NB4 (cell line): ENCODE results near the gene MIF4GD.
"Not testable (repeated sequence)": the region's sequence is repeated elsewhere in the genome, so short reads cannot be mapped to it uniquely, and the experiment has no call there.

Experiments used
- DNase-seq: peaks from one replicate; pipeline ENCODE4 v3.0.0; 2010; ENCODE audit warnings: low read depth
- H3K4me3 ChIP-seq: one replicate; pipeline ENCODE4 v1.5.1; 2011; ENCODE audit warnings: mild to moderate bottlenecking, low read depth, low read length, moderate library complexity
- MYC ChIP-seq: IDR thresholded peaks from 2 replicates; pipeline ENCODE4 v1.6.1; 2011; ENCODE audit warnings: low read depth, low read length
- POLR2A ChIP-seq: IDR thresholded peaks from 2 replicates; pipeline ENCODE4 v1.6.1; 2011; ENCODE audit warnings: mild to moderate bottlenecking; ENCODE audit not compliant: insufficient read length; ENCODE audit errors: extremely low read depth
- TF ChIP-seq, protein P1 (sequence below): IDR thresholded peaks from 2 replicates; pipeline ENCODE4 v1.6.1; 2011; ENCODE audit warnings: low read depth, low read length
- TF ChIP-seq, protein P2 (sequence below): IDR thresholded peaks from one replicate; pipeline ENCODE4 v1.5.1; 2012; ENCODE audit warnings: low read depth, low read length

The MIF4GD gene

DNA sequence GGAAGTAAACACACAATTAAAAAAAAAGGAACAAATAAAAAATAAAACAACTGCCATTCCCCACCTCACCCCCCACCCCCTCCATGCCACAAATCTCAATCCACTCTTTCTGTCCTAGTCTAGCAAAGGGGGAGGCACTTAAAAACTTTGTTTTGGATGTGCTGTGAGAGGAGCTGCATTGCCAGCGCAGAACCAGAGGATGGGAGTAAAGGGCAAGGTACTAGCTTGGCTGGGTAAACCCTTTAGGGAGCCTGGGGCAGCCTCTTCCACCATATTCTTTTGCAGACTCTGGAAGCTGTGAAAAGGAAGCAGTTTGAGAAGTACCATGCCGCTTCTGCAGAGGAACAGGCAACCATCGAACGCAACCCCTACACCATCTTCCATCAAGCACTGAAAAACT lies 8.0 kb downstream of the MIF4GD start:
- peak; percentile 43 for DNase-seq
- TF ChIP-seq POLR2A (no peak), MYC (no peak)
- TF ChIP-seq, protein P1, sequence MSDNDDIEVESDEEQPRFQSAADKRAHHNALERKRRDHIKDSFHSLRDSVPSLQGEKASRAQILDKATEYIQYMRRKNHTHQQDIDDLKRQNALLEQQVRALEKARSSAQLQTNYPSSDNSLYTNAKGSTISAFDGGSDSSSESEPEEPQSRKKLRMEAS: no peak
- TF ChIP-seq, protein P2, sequence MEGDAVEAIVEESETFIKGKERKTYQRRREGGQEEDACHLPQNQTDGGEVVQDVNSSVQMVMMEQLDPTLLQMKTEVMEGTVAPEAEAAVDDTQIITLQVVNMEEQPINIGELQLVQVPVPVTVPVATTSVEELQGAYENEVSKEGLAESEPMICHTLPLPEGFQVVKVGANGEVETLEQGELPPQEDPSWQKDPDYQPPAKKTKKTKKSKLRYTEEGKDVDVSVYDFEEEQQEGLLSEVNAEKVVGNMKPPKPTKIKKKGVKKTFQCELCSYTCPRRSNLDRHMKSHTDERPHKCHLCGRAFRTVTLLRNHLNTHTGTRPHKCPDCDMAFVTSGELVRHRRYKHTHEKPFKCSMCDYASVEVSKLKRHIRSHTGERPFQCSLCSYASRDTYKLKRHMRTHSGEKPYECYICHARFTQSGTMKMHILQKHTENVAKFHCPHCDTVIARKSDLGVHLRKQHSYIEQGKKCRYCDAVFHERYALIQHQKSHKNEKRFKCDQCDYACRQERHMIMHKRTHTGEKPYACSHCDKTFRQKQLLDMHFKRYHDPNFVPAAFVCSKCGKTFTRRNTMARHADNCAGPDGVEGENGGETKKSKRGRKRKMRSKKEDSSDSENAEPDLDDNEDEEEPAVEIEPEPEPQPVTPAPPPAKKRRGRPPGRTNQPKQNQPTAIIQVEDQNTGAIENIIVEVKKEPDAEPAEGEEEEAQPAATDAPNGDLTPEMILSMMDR: no peak
- peak overlapping the region; percentile 100 for H3K4me3 ChIP-seq

DNA sequence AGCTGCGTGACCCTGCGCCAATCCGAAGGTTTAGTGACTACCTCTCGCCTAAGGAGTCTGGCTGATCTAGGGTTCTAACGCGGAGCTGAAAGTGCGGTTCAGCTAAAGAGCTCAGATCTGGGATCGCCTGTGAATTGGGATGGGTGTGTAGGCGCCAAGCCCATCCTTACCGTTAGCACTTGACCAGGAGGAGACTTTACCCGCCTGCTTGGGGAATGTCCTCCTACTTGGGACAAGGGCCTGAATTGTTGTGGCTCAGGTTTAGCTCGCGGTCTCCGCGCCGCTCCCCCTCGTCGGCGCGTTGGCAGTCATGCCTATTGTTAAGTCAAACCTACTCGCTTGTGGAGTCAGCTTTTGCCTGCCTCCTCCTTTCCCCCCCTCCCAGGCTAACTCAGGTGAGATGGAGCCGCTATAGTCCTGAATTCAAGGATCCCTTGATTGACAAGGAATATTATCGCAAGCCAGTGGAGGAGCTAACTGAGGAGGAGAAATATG lies 8.9 kb downstream of the MIF4GD start:
- TF ChIP-seq POLR2A: no peak
- TF ChIP-seq, protein P1: no peak
- TF ChIP-seq, protein P2: no peak
- no peak for TF ChIP-seq MYC
- peak; percentile 39 for DNase-seq
- H3K4me3 ChIP-seq: peak overlapping the region; percentile 100

DNA sequence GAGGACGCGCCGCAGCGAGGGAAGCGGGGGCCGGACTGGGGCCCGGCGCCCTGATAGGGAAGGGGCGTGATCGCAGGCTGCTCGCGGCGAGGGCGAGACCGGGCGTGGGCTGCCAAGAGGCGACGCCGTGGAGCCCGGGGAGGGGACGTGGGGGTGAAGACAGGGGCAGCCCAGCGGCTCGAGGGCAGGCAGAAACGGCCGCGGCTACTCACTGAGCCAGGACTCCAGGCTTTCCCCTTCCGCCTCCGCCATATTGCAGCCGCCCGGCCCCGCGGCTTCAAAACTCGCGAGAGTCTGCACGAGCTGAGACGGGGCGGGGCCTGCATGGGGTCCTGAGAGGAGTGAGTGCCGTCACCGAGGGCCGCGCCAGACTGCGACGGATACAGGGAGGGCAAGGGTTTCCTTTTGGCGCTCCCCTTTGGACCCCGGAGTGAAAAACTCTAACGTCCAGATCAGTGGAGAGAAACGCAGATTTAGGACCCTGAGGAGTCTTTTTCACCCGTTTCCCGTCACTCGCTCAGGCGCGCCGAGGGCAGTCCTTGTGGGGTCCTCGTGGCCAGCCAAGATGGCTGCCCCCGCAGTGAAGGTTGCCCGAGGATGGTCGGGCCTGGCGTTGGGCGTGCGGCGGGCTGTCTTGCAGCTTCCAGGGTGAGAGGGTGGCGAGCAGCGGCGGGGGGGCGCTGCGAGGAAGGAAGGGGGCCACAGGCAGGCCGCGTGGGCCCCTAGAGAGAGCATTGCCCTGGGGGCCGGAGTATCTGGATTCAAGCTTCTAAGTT lies 9.5 kb downstream of the MIF4GD start, which contains the start of the genes GGA3 and MRPS7:
GGA3 (minus strand) TSS at position 271 of the 776 bp plus-strand sequence; CDS start at position 252, 19 bp downstream.
MRPS7 (plus strand) TSS at position 544 of the 776 bp plus-strand sequence; CDS start at position 566, 22 bp downstream.
- TF ChIP-seq, protein P2: no peak
- peak; percentile 71 for TF ChIP-seq POLR2A
- TF ChIP-seq, protein P1: peak; percentile 33; the same call in 1 of the 2 replicates
- peak; percentile 69 for TF ChIP-seq MYC
- peak within 1 kb of the TSS; percentile 100 for H3K4me3 ChIP-seq
- DNase-seq: peak; percentile 93

DNA sequence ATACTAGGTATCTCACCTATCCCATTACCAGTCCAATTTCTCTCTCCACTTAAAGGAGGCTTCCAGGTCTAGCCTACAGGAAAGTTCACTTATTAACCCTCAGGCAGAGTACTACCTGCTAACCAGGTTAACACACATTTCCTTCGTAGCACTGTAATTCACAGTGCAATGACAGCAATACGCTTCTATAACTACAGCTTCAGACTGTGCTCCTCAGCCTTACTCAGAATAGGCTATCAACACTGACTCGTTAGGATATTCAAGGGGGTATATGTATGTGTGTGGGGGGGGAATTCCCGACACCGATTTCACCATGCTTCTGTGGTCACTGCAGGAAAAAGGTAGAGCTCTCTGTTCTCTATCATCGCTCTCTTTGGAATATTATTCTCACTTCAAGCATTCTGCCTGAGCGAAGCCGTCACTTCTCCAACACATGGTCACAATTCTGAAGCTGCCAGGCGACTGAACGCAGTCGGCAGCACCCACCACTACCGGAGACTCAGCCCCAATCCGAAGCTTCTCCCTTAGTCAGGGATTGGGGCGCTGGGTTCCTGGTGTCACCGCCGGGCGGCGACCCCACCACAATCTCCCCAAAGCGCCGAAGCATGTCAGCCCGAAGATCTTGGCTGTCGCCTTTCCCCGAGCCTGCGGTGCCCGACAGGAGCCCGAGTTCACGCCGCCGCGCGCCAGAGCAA lies 10.2 kb downstream of the MIF4GD start:
- H3K4me3 ChIP-seq: peak overlapping the region; percentile 100
- no peak for TF ChIP-seq POLR2A
- TF ChIP-seq MYC: no peak
- TF ChIP-seq, protein P2: no peak
- TF ChIP-seq, protein P1: no peak
- peak; percentile 55 for DNase-seq

DNA sequence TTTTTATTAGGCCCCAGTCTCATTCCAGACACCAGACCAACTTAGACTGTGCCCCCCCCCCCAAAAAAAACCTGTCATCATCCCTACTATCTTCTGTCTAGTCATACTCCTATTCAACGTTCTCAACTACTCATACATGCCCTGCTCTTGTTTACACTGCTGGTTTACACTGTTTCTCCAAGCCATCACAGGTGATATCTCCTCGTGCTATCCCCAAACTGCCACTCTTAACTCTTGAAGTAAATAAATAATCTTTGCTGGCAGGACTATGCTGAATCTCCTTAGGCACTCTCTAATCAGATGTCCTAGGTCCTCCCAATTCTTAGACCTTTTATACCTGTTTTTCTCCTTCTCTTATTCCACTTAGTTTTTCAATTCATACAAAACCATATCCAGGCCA lies 13.8 kb downstream of the MIF4GD start:
- not testable (repeated sequence) for H3K4me3 ChIP-seq

DNA sequence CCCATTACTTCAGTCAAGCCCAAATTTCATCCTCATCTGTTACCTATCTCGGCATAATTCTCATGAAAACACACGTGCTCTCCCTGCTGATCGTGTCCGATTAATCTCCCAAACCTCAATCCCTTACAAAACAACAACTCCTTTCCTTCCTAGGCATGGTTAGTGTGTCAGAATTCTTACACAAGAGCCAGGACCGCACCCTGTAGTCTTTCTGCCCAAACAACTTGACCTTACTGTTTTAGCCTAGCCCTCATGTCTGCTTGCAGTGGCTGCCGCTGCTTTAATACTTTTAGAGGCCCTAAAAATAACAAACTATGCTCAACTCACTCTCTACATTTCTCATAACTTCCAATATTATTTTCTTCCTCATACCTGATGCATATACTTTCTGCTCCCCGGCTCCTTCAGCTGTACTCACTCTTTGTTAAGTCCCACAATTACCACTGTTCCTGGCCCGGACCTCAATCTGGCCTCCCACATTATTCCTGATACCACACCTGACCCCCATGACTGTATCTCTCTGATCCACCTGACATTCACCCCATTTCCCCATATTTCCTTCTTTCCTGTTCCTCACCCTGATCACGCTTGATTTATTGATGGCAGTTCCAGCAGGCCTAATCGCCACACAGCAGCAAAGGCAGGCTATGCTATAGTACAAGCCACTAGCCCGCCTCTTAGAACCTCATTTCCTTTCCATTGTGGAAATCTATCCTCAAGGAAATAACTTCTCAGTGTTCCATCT lies 14.9 kb downstream of the MIF4GD start:
- H3K4me3 ChIP-seq, DNase-seq: not testable (repeated sequence)

More for the DNA sequence above, 13.8 kb downstream of the MIF4GD start:
- DNase-seq: not testable (repeated sequence)
